Endometrial microvascular endothelial cells (primary cell): ENCODE data around the gene DIPK2B. TPM values are rescaled to one million over a fixed set of nuclear protein-coding genes. Genes with fewer than 3 reads are reported as not detected.

Source experiments
- in situ Hi-C: cut with HindIII; loops from 2 replicates; pipeline ENCODE4 v1.10.0; 2017; ENCODE audit warnings: low sequenced_read_pairs, low pct_unique_long_range_greater_than_20kb; ENCODE audit errors: inconsistent ontology term
- total RNA-seq: library from RNA; depleted of rRNA; stranded (reverse); fragments of >200 nt; gene quantifications from one replicate; pipeline ENCODE4 v1.2.3, GENCODE V29; 2015; ENCODE audit errors: inconsistent ontology term

DIPK2B gene
- total RNA-seq, 1 donor from 2014 or later = 159 TPM

GRCh38 chrX:45165726-45166125, 35.0 kb downstream of the DIPK2B start:
- in situ Hi-C loops = no loop called here

GRCh38 chrX:45164995-45165394, 35.7 kb downstream of the DIPK2B start:
- in situ Hi-C loops = no loop called here

DNA sequence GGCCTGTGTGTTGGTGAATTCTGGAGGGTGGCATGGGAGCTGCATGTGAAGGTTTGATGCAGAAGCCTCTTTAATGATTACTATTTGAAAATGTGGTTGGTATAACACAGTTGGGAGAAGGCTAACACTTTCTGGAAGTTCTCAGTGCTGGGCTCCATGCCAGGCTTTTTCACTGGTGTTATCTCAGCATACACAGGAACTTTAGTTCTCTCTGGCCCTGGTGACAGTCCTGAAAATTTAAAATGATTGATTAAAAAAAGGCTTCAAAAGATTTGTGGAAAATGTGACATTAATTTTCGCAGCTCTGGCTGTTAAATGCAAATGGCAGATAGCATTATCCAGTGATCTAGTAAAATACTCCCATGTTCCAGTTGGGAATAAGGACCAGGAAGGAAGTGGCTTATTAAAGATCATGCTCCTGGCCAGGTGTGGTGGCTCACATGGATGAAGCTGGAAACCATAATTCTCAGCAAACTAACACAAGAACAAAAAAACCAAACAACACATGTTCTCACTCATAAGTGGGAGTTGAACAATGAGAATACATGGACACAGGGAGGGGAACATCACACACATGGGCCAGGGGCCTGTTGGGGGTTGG, 36.6 kb downstream of the DIPK2B start:
- in situ Hi-C loops = no loop called here

GRCh38 chrX:45157647-45158046, 43.0 kb downstream of the DIPK2B start:
- in situ Hi-C loops = no loop called here

- in situ Hi-C loops = no loop called here
These were observed 46.2 kb downstream of the DIPK2B start for GRCh38 chrX:45154462-45154861.

DNA sequence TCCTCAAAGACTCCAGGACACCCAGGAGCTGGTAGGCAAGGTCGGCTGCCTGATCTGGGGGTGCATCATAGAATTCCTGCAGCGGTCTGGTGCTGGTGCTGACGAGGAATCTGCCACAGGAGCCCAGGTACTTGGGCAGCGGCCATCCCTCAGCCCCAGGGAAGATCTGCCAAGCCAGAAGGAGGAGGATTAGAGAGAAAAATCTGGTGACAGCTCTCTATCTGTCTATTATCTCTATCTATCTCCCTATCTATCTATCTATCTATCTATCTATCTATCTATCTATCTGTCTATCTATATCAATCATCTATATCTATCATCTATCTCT, 46.7 kb downstream of the DIPK2B start:
- in situ Hi-C loops = no loop called here
